Epithelial cell of esophagus (primary cell): ENCODE measurements around the gene EPHB1.

Source experiments
- DNase-seq: peaks from one replicate; pipeline ENCODE4 v3.0.0; 2010; ENCODE audit warnings: low read depth
- H3K4me3 ChIP-seq: 2 replicates; pipeline ENCODE4 v1.5.1; 2011; ENCODE audit warnings: mild to moderate bottlenecking, low read length, control low read depth
- CTCF ChIP-seq: IDR thresholded peaks from 2 replicates; pipeline ENCODE4 v1.5.1; 2011; ENCODE audit warnings: low read depth, mild to moderate bottlenecking, low read length, control low read depth, inconsistent platforms; ENCODE audit not compliant: insufficient read depth; ENCODE audit errors: missing control alignments

The EPHB1 gene

GRCh38 chr3:134894533-134894932 lies 99.5 kb downstream of the EPHB1 start:
- H3K4me3 ChIP-seq: no peak overlapping the region
- TF ChIP-seq CTCF: no peak
- DNase-seq: no peak

- H3K4me3 ChIP-seq: no peak overlapping the region
- no peak for DNase-seq
- TF ChIP-seq CTCF: no peak
Measured at GRCh38 chr3:134895181-134895580, 100.1 kb downstream of the EPHB1 start.

- TF ChIP-seq CTCF: no peak
- H3K4me3 ChIP-seq: no peak overlapping the region
- no peak for DNase-seq
Measured at GRCh38 chr3:134896141-134896540, 101.1 kb downstream of the EPHB1 start.

- TF ChIP-seq CTCF: no peak
- no peak overlapping the region for H3K4me3 ChIP-seq
- DNase-seq: no peak
Measured at GRCh38 chr3:134896696-134897095, 101.6 kb downstream of the EPHB1 start.

- no peak for DNase-seq
- TF ChIP-seq CTCF: no peak
- H3K4me3 ChIP-seq: no peak overlapping the region
Measured at GRCh38 chr3:134897391-134898141, 102.5 kb downstream of the EPHB1 start.

- DNase-seq: no peak
- H3K4me3 ChIP-seq: no peak overlapping the region
- TF ChIP-seq CTCF: no peak
Measured at GRCh38 chr3:134898181-134898754, 103.2 kb downstream of the EPHB1 start.

- no peak for TF ChIP-seq CTCF
- no peak overlapping the region for H3K4me3 ChIP-seq
- no peak for DNase-seq
Measured at GRCh38 chr3:134899786-134900185, 104.7 kb downstream of the EPHB1 start.
